Hematopoietic multipotent progenitor cell treated with erythropoietin and hydrocortisone succinate and interleukin-3 and kit ligand, for 8 days (in vitro differentiated cells): Measurements from ENCODE around the gene GSTP1.
"Not testable (repeated sequence)": the region's sequence is repeated elsewhere in the genome, so short reads cannot be mapped to it uniquely, and the experiment has no call there.

ENCODE experiments used
- DNase-seq: peaks from one replicate; pipeline ENCODE4 v3.0.0-alpha.2; 2015

GSTP1 gene

GRCh38 chr11:67583247-67584204 lies at the start of gene GSTP1:
TSS of gene GSTP1 (plus strand) at chr11:67583812. CDS start at chr11:67583844, 32 bp downstream.
- DNase-seq = peak; percentile 76

- peak; percentile 4 for DNase-seq
These were observed 49.4 kb upstream of the GSTP1 start for GRCh38 chr11:67534070-67534679.

GRCh38 chr11:67535561-67535960 lies 48.1 kb upstream of the GSTP1 start:
- DNase-seq = no peak

- no peak for DNase-seq
These were observed 45.3 kb upstream of the GSTP1 start for GRCh38 chr11:67538306-67538705.

GRCh38 chr11:67538823-67539505 lies 44.6 kb upstream of the GSTP1 start:
- no peak for DNase-seq

GRCh38 chr11:67539550-67539949 lies 44.1 kb upstream of the GSTP1 start:
- DNase-seq = peak; percentile 17

GRCh38 chr11:67541198-67541597 lies 42.4 kb upstream of the GSTP1 start:
- no peak for DNase-seq

GRCh38 chr11:67542169-67542568 lies 41.4 kb upstream of the GSTP1 start:
- DNase-seq = no peak

GRCh38 chr11:67542971-67543370 lies 40.6 kb upstream of the GSTP1 start:
- DNase-seq = no peak

GRCh38 chr11:67543585-67543984 lies 40.0 kb upstream of the GSTP1 start:
- DNase-seq = no peak

GRCh38 chr11:67544616-67545242 lies 38.9 kb upstream of the GSTP1 start:
- no peak for DNase-seq

GRCh38 chr11:67545280-67545679 lies 38.3 kb upstream of the GSTP1 start:
- peak; percentile 74 for DNase-seq

GRCh38 chr11:67548112-67548511 lies 35.5 kb upstream of the GSTP1 start:
- not testable (repeated sequence) for DNase-seq

GRCh38 chr11:67548555-67549110 lies 35.0 kb upstream of the GSTP1 start:
- no peak for DNase-seq

- no peak for DNase-seq
These were observed 32.5 kb upstream of the GSTP1 start for GRCh38 chr11:67551127-67551526.

- not testable (repeated sequence) for DNase-seq
These were observed 31.9 kb upstream of the GSTP1 start for GRCh38 chr11:67551697-67552096.

GRCh38 chr11:67556244-67556643 lies 27.4 kb upstream of the GSTP1 start:
- DNase-seq = no peak

GRCh38 chr11:67558084-67558772 lies 25.4 kb upstream of the GSTP1 start:
- no peak for DNase-seq

- DNase-seq = no peak
These were observed 21.5 kb upstream of the GSTP1 start for GRCh38 chr11:67561971-67562619.

GRCh38 chr11:67562963-67563704 lies 20.5 kb upstream of the GSTP1 start:
- DNase-seq = no peak

- not testable (repeated sequence) for DNase-seq
These were observed 19.9 kb upstream of the GSTP1 start for GRCh38 chr11:67563705-67564114.
